GM19324 (cell line): ENCODE data around the gene EPYC.
"Not testable (repeated sequence)": the region's sequence is repeated elsewhere in the genome, so short reads cannot be mapped to it uniquely, and the experiment has no call there.

Source experiments
- ATAC-seq: cut with Tn5 transposase; IDR thresholded peaks from one replicate; pipeline ENCODE4 v1.9.1; 2021; ENCODE audit warnings: mild to moderate bottlenecking, moderate library complexity; ENCODE audit not compliant: unreplicated experiment, low FRiP score

EPYC gene

DNA sequence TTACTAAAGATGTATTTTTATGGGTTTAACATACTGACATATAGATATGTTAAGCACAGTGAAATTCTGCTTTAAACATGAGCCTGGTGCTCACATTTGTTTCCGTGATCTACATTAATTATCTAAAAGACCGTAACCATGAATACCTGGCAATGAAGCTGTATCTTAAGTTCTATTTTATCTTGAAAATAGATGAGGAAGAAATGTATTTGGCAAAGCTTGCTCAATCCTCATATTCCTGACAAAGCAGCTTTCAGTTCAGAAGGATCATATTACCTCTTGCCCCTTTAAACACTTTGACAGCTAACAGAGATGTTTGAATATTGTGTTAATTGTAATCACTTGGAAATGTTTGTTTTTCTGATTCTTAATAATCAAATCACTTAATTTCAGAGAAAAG is 9.8 kb downstream of the EPYC start:
- ATAC-seq = no peak

DNA sequence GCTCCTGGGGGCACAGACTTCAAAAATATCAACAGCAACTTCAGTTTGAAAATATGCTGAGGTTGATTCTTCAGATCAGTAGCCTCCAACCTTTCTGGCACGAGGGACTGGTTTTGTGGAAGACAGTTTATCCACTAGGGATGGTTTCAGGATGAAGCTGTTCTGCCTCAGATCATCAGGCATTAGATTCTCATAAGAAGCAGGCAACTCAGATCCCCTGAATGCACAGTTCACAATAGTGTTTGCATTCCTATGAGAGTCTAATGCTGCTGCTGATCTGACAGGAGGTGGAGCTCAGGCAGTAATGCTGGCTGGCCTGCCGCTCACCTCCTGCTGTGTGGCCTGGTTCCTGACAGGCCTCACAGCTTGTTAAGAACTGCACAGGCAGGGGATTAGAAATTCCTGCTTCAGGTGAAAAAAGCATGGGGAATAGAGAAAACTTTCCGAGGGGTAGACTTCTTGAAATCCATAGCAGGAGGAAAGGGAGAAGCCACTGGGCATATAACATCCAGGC is 12.8 kb downstream of the EPYC start:
- no peak for ATAC-seq

- ATAC-seq = no peak
Measured at GRCh38 chr12:90990611-90991010, 14.2 kb downstream of the EPYC start.

DNA sequence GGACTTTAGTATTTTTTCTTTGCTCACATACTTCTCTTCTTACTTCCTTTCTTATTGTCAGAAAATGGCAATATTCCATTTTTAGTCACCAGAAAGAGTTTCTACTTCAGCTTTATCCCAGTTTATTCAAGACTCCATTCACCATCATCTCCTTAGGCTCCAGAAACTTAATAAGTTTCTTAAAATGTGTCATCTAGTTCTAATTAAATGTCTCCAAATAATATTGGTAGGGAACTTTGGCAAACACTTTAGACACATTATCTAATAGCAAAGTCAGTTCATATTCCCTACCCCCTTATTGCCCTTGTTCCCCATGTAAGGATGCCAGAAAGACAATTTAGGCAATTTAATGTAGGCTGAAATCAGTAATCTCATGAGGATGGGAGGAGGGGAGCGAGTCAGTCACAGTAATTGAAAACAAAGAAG is 15.1 kb downstream of the EPYC start:
- ATAC-seq = no peak

DNA sequence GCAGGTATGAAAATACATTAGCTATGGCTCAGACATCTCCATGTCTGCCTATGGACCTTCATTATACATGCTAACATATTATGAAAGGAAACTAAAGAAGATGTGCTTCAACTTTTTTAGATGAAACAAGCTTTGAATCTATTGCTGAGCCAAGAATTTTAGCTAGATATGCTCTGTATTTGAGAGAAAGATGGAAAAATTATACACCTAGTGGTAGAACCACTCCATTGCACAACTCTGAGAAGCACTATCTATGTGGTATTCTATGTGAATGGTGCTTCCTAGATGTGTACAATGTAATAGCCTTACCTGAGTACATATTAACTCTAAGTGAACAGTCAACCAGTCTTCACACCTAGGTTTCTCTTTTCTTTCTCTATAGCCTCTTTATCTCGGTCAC is 17.3 kb downstream of the EPYC start:
- no peak for ATAC-seq

- no peak for ATAC-seq
Measured at GRCh38 chr12:90987101-90987500, 17.7 kb downstream of the EPYC start.

DNA sequence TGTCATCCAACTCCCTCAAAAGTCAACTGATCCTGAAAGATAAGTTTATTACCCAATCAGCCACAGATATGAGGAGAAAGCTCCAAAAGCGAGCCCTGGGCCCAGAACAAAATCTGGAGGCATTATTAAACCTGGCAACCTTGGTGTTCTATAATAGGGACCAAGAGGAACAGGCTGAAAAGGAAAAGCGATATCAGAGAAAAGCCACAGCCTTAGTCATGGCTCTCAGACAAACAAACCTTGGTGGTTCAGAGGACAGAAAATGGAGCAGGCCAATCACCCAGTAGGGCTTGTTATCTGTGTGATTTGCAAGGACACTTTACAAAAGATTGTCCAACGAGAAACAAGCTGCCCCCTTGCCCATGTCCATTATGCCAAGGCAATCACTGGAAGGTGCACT is 19.4 kb downstream of the EPYC start:
- not testable (repeated sequence) for ATAC-seq

GRCh38 chr12:90984114-90984513 is 20.7 kb downstream of the EPYC start:
- no peak for ATAC-seq

DNA sequence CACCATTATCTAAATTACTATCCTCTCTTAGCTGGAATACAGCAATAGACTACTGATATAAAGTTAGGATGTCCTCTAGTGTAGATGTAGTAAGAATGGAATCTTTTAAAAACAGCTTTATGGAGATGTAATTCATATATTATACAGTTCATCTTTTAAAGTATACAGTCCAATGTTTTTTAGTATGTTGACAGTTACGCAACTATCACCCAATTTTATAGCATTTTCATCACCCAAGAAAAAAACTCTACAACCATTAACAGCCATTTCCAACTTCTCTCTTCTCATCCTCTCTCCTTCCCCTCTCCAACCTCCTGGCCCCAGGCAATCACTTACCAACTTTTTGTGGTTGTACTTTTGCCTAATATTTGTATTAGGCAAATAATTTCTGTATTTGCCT is 22.6 kb downstream of the EPYC start:
- no peak for ATAC-seq

- ATAC-seq = no peak
Measured at GRCh38 chr12:90979951-90980350, 24.8 kb downstream of the EPYC start.

GRCh38 chr12:90979019-90979418 is 25.8 kb downstream of the EPYC start:
- ATAC-seq = no peak

- peak; percentile 79 for ATAC-seq
Measured at GRCh38 chr12:90978117-90978770, 26.5 kb downstream of the EPYC start.

- no peak for ATAC-seq
Measured at GRCh38 chr12:90977224-90977623, 27.5 kb downstream of the EPYC start.

GRCh38 chr12:90974286-90974685 is 30.5 kb downstream of the EPYC start:
- no peak for ATAC-seq

DNA sequence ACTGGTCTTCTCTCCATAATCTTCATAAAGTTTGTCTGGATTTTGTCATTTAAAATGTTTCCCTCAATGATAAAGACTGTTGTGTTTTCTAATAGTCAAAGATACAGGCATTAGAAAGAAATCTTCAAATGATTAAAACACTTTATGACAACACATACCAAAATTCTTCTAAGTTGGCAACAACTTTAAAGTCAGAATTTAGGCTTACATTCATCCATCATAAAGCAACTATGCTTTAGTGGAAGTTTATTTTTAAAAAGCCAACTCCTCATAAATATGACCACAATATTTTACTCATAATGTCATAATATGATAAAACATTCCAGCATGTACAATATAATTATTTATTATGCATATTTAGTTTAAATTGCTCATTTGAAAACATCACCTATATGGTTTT is 32.5 kb downstream of the EPYC start:
- ATAC-seq = no peak

- no peak for ATAC-seq
Measured at GRCh38 chr12:90970911-90971310, 33.9 kb downstream of the EPYC start.

GRCh38 chr12:90970471-90970870 is 34.3 kb downstream of the EPYC start:
- ATAC-seq = peak; percentile 41

DNA sequence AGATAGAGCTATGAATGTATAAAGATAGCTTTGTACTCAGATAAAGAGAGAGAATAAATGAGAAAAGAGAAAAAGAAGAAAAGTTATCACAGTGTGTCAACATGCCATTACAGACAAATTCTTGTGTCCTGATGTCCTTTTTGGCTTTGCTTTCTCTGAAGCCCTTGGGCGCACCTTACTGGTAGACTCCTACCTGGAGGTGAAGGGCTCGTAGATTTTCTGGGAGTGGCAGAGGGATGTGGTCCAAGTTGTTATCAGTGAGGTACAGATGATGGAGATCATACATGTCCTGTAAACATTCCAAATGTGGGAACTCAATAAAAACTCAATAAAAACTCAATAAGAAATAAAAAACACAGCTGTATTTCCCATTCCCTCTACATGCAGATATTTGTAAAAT is 34.9 kb downstream of the EPYC start:
- no peak for ATAC-seq

DNA sequence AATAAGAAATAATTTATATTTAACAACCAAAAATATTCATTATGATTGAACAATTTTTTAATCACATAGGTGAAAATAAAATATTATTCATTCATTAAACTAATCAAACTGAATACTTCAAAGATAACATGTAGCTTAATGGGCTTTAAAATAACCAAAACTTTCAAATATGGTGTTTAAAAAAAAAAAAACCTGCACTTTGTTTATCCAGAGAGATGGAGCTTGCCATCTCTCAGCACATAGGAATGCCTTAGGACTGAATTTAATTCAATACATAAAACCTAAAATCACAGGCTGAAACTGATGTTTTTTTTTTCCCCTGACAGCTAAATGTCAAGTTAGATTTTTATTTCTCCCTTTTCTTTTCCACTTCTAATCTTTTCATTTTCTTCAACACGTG is 35.4 kb downstream of the EPYC start:
- no peak for ATAC-seq

DNA sequence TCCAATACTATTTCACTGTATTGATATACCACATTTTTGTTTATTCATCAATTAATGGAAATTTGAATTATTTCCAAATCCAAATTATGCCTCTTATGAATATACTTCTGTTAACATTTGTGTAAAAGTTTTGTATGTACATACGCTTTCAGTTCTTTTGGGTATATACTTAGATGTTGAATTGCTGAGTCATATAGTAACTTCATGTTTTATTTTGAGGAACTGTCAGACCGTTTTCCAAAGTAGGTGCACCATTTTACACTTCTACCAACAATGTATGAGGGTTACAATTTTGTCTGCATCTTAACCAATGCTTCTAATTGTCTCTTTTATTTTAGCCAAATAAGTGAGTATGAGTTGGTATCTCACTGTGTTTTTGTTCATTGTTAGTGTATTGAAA is 39.6 kb downstream of the EPYC start:
- ATAC-seq = no peak

DNA sequence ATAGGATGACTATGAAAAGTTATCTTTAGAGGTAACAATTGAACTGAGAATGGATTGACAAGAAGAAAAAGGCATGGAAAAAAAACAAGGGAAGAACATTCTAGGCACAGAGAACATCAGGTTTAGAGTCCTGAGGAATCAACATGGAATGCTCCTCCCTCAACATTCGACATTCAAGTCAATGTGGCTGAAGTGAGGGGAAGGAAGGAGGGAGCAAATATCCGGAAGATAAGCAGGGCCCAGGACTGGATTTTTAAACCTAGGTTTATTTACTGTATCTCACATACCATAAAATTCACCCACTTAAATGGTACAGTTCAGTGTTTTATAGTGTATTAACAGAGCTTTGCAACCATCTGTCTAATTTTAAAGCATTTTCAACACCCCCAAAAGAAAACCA is 40.2 kb downstream of the EPYC start:
- ATAC-seq = no peak

DNA sequence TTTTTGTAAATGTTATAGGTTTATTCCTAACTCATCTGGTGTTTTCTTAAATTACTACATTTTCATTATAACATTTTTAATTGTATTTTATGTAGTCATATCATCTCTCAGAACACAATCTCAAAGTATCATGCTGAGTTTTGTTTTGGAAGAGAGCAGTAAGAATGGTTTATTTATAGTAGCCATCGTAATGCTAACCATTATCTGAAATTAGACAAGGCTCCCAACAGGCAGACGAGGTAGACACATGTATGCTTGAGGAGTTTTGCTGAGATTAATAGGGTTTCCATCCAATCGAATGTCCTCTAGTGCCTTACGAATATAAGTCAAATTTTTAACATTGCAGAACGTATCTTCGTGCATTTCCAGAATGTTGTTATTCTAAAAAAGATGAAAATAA is 40.8 kb downstream of the EPYC start:
- no peak for ATAC-seq

- ATAC-seq = no peak
Measured at GRCh38 chr12:90961154-90961553, 43.6 kb downstream of the EPYC start.
